NCI-H1417 (cell line): ENCODE measurements around the gene CFAP65.
A peak's percentile ranks its signal among the peaks of the same experiment; 100 is the strongest.

Experiments
- DNase-seq, 3 experiments: peaks; one replicate each; lab custom pipeline; 2025; lab: John Stamatoyannopoulos, UW

Gene CFAP65

DNA sequence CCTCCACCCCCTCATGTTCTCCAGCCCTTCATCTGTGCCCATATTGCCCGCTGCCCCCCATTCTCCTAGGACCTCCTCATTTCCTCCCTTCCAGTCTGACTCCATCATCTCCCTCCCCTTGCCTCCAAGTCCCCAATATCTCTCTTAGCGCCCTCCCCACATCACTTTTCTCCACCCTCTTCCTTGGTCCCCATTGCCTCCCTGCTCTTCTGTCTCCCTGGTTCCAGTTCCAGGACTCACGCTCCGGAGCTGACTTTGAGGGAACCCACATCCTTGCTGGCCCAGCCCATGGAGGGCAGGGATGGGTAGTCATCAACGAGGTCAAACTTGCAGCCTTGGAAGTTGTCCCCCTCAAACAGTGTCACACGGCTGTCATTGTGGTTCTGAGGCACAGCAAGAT is 50.7 kb downstream of the CFAP65 start:
- no peak for DNase-seq

GRCh38 chr2:218990052-218990451 is 51.3 kb downstream of the CFAP65 start:
- no peak for DNase-seq

DNA sequence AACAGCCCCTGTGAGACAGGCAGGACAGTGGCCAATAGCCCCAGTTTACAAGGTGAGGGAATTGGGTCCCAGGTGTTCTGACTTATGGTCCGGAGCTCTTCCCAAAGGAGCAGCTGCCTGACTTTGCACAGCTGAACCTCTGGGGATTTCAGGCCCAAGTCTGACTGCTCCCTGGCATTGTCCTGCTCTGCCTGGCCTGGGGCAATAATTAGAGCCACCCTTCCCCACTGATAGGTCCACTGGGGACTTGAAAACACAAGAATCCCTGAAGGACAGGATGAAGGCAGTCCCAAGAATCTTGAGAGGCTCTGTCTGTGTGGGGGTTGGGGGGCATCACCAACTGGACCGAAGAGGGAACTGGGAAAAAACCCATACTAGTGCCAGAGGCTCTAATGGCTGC is 52.7 kb downstream of the CFAP65 start:
- no peak for DNase-seq

DNA sequence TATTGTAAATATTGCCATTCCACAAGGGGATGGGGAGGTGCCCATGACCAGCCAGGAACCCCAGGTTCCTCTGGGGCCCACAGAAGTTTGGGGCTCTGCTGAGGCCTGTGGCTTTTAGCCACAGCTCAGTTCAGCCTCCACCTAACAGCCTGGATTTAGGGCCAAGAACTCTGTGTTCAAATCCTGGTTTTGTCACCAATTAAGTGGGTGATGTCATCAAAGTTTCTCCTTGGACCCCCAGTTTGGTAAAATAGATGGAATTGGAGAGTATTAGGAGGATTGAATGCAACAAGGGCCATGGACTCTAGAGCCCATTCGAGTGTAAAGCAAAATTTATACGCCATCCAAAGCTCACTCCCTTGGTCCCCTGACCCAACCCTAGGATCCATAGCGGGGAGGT is 53.2 kb downstream of the CFAP65 start:
- no peak for DNase-seq

- DNase-seq = no peak
These were observed 55.1 kb downstream of the CFAP65 start for GRCh38 chr2:218986148-218986761.

- peak in 2 of 3 experiments; percentile 60 to 61 for DNase-seq
These were observed 55.8 kb downstream of the CFAP65 start for GRCh38 chr2:218985325-218986091.

DNA sequence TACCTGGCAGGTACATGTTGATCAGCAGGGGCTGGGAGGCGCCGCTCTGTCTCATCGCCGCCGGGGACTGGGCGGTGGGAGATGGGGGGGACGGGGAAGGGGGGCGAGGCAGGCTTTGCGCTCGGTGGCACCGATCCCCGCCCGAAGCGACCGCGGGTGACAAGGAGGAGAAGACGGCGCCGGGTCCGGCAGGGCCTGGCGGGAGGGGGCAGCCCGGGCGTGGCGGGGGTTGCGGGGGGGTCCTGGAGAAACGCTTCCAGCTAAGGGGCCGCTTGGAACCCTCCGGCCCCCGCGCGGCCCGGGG is 56.3 kb downstream of the CFAP65 start, which contains the start of gene FEV:
FEV (minus strand) TSS at position 164 of the 304 bp plus-strand sequence; CDS start at position 55, 109 bp downstream.
- peak in 2 of 3 experiments; percentile 61 to 69 for DNase-seq

DNA sequence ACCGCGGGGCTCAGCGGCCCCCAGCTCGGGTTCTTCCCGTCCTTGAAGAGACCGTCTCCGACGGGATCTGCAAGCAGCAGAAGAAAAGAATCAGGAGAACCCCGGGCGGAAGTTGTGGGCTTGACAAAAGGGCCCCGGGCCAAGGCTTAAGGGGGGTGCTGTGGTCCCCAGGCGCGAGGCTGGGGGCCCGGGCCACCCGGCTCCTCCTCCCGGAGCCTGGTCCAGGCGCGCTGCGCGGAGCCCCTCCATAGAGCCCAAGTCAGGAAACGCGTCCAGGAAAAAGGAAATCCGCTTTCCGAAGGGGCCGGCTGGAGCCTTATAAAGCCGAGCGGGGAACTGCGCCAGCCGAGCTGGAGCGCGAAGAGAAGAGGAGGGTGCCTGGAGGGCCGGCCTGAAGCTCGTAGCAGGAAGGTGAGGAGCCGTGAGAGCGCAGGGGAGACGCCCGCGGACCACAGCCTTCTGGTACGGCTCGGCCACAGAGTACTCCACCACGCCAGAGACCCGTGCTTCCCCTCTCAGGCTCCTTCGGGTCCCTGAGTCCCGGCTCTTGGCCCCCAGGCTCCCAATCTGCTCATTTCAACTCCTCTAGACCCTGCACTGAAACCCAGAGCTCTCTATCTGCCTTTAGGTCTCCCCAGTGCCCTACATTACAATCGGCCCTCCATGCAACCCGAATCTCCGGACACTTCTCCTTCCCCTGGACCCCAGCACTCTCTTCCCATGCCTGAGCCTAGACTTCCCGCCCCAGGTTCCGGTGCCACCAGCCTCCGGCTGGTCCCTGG is 56.9 kb downstream of the CFAP65 start:
- DNase-seq = peak in 1 of 3 experiments; percentile 56

DNA sequence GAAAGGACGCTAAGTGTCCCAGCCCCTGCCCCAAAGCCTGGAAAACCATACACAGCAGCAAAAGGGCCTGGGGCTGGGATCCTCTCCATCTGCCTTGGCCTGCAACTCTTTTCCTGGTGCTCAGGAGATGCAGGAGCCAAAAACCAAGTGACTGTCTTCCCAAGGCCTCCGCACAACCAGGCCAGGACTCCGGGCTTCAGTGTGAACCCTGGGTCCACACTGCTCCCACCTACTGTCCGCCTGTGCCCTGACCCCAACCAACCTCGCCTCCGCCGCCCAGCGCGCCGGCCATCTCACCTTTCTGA is 57.4 kb downstream of the CFAP65 start:
- DNase-seq = no peak

DNA sequence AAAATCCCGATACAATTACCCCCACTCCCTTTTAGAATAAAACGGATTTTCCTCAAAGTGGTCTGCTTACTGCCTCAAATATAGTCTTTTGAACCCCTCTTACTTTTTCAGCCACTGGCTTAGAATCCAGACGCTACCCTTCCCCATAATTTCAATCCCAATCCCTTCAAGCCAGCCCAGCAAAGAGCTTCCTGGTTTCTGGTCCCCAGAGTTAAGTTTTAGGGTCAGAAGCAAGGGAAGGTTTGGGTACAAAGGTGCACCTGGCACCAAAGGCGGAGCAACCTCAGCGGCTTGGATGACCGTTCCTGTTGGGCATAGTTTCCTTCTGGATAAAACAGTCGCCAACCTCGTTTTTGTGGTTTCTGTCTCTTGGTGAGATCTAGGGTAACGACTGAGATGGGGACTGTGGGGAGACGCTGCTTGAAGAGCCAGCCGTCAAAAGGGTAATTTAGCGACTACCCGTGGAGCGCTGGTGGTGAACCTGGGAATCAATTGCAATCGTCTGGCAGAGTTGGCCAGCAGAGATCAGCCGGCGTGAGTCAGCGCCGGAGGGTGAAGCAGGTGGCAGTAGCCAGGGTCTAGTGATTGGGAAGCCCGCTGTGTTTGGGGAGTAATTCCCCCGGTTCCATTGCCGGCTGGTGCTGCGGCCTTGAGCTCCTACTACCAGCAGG is 57.9 kb downstream of the CFAP65 start:
- no peak for DNase-seq

DNA sequence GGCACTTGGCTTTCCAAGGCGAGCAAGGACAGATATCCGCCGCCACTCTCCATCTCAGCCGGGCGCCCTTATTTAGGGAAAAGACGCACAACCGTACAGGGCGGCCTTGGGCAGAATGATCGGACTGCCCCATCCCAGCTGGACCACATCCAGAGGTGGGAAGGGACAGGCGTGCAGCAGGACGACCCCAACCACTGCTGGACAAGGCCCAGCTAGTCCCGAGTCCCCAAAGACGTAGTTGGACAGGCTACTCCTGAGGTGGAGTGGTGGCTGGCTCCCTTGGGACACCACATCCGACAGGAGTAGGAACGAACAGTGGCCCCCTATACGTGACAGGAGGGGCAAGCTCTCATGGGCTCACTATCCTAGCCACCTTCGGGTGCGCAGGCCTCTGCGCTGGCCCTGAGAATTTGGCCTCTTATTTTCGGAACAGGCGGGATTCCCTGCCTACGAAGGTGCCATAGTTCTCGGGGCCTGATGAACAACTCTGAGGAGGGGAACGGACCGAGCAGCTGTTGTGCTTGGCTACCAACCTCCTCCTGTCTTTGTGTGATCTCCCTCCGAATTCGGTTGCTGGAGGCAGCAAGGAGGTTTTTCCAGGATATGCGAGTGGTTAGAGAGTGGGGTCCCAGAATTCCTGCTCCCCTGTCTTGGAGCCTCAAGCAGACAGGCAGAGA is 58.6 kb downstream of the CFAP65 start:
- DNase-seq = no peak

- DNase-seq = peak in 2 of 3 experiments; percentile 80 to 87
These were observed 59.3 kb downstream of the CFAP65 start for GRCh38 chr2:218981881-218982585.

DNA sequence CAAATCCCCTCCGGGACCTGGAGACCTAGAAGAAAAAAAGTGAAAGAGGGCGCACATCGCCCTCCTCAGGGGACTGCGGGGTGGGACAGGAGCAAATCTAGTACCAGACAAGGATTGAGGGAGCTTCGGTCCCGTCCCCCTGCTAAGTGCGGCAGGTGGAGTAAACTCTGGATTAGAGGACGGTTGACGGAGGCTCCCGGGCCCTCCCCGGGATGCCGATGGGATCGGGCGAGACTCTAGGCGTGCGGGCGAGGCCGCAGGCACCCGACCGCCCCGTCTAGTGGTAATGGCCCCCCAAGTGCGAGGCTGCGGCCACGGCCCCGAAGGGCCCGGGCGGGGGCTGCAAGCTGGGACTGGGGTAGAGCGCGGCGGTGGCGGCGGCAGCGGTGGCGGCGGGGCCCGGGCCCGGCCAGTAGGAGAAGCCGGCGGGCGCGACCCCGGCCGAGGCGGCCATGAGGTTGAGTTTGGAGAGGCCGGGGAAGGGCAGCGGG is 59.9 kb downstream of the CFAP65 start:
- DNase-seq = peak in 2 of 3 experiments; percentile 71 to 75

DNA sequence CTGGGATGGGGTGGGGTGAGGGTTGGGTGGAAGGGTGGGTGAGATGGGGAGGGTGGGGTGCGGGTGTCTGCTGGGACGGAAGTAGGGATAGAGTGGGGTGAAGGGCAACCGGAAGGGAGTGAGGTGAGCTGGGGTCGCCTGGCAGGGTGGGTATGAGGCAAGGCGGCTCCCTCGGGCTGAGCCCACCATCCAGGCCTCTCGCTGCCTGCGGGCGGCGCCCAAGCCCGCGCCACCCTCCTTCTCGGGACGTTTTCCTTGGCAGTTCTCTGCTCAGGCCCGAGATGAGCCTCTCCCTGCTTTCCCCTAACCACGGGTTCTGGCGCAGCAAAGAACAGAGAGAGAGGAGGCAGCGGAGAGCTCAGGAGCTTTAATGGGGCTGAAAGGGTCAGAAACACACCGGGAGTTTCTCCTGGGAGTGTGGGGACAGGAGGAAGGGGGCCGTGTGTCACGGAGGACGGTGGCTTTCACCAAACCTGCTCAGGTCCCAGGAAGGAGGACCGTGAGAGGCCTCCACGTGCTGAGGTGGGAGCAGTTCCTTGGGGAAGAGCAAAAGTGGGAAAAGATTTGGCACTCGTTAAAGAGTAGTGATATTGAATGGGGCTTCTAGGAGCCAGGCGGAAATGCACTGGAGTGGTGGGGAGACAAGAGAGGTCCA is 60.5 kb downstream of the CFAP65 start:
- DNase-seq = peak in 2 of 3 experiments; percentile 69 to 75

- peak; percentile 66 to 94 (median 92) for DNase-seq
These were observed 61.2 kb downstream of the CFAP65 start for GRCh38 chr2:218979846-218980734.

- DNase-seq = no peak
These were observed 66.1 kb downstream of the CFAP65 start for GRCh38 chr2:218975060-218975777.

GRCh38 chr2:218970894-218971293 is 70.4 kb downstream of the CFAP65 start:
- DNase-seq = no peak

- DNase-seq = peak; percentile 5 to 93 (median 84)
These were observed 77.1 kb downstream of the CFAP65 start for GRCh38 chr2:218964041-218964771.
